CD4-positive, alpha-beta T cell treated with Interleukin-4 for 1 hour (primary cell): Measurements from ENCODE around the gene NPIPA3.
"Not testable (repeated sequence)": the region's sequence is repeated elsewhere in the genome, so short reads cannot be mapped to it uniquely, and the experiment has no call there.

Experiments used
- DNase-seq, 2 donors: peaks; one replicate each; pipeline ENCODE4 v3.0.0-alpha.2; 2020 to 2022

The NPIPA3 gene

DNA sequence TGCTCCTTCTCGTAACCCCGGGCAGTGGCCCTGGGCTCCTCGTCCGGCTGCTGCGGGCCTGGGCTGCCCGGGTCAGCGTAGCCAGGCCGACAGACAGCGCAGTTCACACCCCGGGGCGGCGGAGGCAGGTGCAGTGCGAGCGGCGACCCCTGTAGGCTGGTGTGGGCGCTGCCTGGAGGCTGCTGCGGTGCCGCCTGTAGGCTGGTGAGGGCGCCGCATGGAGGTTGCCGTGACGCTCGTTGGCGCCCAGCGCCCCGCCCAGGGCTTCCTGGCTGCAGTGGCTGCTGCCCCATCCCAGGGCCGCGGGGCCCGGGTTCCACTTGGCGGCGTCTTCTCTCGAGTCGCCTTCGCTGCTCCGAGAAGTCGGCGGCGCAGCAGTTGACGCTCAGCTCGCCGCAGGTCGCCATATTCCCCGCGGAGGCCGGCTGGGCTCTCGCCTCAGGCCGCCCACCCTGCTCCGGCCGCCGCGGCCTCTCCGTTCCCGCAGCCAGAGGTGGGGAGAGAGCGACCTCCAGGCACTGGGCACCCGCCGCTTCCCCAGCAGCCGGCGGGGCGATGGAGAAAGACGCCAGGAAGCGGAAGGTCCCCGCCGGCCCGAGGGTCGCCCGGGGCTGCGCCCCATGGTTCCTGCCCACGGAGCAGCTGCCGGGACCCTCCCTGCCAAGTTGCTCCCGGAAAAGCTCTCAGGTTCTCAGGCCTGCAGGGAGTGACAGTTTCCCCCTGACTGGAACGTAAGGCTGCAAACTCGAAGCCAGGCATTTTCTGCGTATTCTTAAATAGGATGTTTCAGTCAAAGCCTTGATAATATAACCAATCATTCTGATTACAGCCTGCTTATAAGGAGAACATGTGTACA is 39.3 kb downstream of the NPIPA3 start, which contains the start of gene NPIPA2:
TSS of gene NPIPA2 (plus strand) at position 261 of the 856 bp plus-strand sequence. CDS start 5,533 bp downstream, outside the sequence.
- DNase-seq: not testable (repeated sequence)

DNA sequence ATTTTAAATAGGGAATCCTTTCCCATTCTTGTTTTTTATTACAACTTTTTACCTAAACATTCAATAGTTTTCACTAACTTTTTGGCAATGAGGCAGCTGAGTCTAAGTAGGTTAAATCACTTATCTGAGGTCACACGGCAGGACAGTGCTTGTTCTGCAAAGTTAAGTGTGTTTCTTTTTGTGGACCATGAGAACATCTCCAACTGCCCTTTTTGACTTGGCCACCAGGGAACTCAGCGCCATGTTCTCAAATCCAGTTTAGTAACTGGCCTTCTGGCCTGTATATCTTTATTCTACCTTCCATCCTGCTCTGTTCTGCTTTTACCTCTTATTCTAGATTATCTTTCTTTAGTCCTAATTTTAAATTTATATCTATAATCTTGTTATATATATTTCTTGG is 70.4 kb downstream of the NPIPA3 start:
- DNase-seq: not testable (repeated sequence)

DNA sequence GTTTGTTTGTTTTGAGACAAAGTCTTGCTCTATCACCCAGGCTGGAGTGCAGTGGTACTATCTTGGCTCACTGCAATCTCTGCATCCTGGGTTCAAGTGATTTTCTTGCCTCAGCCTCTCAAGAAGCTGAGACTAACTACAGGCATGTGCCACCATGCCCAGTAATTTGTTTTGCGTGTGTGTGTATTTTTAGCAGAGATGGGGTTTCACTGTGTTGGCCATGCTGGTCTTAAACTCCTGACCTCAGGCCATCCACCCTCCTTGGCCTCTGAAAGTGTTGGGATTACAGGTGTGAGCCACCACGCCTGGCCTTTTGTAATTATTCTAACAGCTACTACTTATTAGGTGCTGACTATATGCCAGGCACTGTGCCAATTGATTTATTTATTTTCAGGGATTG is 72.4 kb downstream of the NPIPA3 start:
- not testable (repeated sequence) for DNase-seq
